Stimulated activated CD8-positive, alpha-beta memory T cell treated with anti-CD3 and anti-CD28 coated beads, Interleukin-15, amount 100 ng/mL, for 1 hour (primary cell): ENCODE data around the gene GDPD3.
"Not testable (repeated sequence)": the region's sequence is repeated elsewhere in the genome, so short reads cannot be mapped to it uniquely, and the experiment has no call there.

Experiments used
- DNase-seq: peaks from one replicate; pipeline ENCODE4 v3.0.0-alpha.2; 2020; ENCODE audit warnings: low read depth

The GDPD3 gene

GRCh38 chr16:30113031-30113710, at the start of gene GDPD3:
TSS of gene GDPD3 (minus strand) at chr16:30113537. CDS start at chr16:30113478, 59 bp downstream.
- no peak for DNase-seq

GRCh38 chr16:30157214-30157613, 43.9 kb upstream of the GDPD3 start:
- DNase-seq, result no peak

- no peak for DNase-seq
Measured at GRCh38 chr16:30155188-30155587, 41.9 kb upstream of the GDPD3 start.

GRCh38 chr16:30152517-30152916, 39.2 kb upstream of the GDPD3 start:
- no peak for DNase-seq

- DNase-seq, result no peak
Measured at GRCh38 chr16:30151091-30151490, 37.8 kb upstream of the GDPD3 start.

- no peak for DNase-seq
Measured at GRCh38 chr16:30149250-30149930, 36.1 kb upstream of the GDPD3 start.

GRCh38 chr16:30147843-30148510, 34.6 kb upstream of the GDPD3 start:
- DNase-seq, result no peak

GRCh38 chr16:30145657-30146056, 32.3 kb upstream of the GDPD3 start:
- DNase-seq, result no peak

- DNase-seq, result no peak
Measured at GRCh38 chr16:30144917-30145316, 31.6 kb upstream of the GDPD3 start.

GRCh38 chr16:30144017-30144416, 30.7 kb upstream of the GDPD3 start:
- no peak for DNase-seq

GRCh38 chr16:30143347-30143702, 30.0 kb upstream of the GDPD3 start:
- no peak for DNase-seq

- DNase-seq, result no peak
Measured at GRCh38 chr16:30142672-30143346, 29.5 kb upstream of the GDPD3 start.

- DNase-seq, result no peak
Measured at GRCh38 chr16:30141750-30142149, 28.4 kb upstream of the GDPD3 start.

- DNase-seq, result no peak
Measured at GRCh38 chr16:30139583-30140481, 26.5 kb upstream of the GDPD3 start.

GRCh38 chr16:30137897-30138296, 24.6 kb upstream of the GDPD3 start:
- no peak for DNase-seq

GRCh38 chr16:30136971-30137605, 23.8 kb upstream of the GDPD3 start:
- no peak for DNase-seq

- no peak for DNase-seq
Measured at GRCh38 chr16:30132591-30132990, 19.3 kb upstream of the GDPD3 start.

GRCh38 chr16:30131869-30132475, 18.6 kb upstream of the GDPD3 start:
- no peak for DNase-seq

- no peak for DNase-seq
Measured at GRCh38 chr16:30127993-30128392, 14.7 kb upstream of the GDPD3 start.

- not testable (repeated sequence) for DNase-seq
Measured at GRCh38 chr16:30125690-30126089, 12.4 kb upstream of the GDPD3 start.

GRCh38 chr16:30124985-30125379, 11.6 kb upstream of the GDPD3 start:
- no peak for DNase-seq
